ENCODE data around the gene GYPE.

DNA sequence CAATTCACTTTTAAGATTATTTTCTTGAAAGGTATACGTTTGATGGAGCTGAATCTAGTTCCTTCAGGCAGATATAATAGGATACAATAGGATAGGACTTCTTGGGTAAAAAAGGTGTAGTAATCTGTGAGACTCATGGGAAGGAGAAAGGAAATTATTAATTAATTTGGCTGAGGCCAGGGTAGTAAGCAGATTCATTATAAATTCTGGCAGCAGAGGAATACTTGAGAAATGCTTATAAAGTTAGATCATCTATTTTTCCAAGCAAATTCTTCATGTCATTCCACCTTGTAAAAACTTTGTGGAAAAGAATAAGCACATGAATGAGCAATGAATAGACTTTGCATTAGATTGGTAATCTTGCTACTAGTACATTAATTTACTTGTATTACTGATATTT, 46.9 kb downstream of the GYPE start:
- TF ChIP-seq, protein P1, sequence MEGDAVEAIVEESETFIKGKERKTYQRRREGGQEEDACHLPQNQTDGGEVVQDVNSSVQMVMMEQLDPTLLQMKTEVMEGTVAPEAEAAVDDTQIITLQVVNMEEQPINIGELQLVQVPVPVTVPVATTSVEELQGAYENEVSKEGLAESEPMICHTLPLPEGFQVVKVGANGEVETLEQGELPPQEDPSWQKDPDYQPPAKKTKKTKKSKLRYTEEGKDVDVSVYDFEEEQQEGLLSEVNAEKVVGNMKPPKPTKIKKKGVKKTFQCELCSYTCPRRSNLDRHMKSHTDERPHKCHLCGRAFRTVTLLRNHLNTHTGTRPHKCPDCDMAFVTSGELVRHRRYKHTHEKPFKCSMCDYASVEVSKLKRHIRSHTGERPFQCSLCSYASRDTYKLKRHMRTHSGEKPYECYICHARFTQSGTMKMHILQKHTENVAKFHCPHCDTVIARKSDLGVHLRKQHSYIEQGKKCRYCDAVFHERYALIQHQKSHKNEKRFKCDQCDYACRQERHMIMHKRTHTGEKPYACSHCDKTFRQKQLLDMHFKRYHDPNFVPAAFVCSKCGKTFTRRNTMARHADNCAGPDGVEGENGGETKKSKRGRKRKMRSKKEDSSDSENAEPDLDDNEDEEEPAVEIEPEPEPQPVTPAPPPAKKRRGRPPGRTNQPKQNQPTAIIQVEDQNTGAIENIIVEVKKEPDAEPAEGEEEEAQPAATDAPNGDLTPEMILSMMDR (IDR thresholded peaks at IDR 0.05), result no peak
- no peak for TF ChIP-seq POLR2A (IDR thresholded peaks at IDR 0.05)

Data from lower leg skin (tissue), 3 donors.